Memory B cell (primary cell): Measurements from ENCODE around the gene STUM.
"Not testable (repeated sequence)": the region's sequence is repeated elsewhere in the genome, so short reads cannot be mapped to it uniquely, and the experiment has no call there.

Experiments
- ATAC-seq: fragments of 150-1000 bp; cut with Tn5 transposase; 2 replicates; pipeline ENCODE4 v1.10.0; 2021; ENCODE audit warnings: low read depth, mild to moderate bottlenecking, moderate library complexity
- DNase-seq, 2 donors: peaks; one replicate each; pipeline ENCODE4 v3.0.0; 2022; ENCODE audit warnings: low spot score in 2 of 2
- H3K27ac Mint-ChIP-seq: one replicate; pipeline ENCODE4 v1.8.0; 2022; ENCODE audit warnings: mild to moderate bottlenecking, moderate library complexity, mixed read lengths
- H3K27me3 Mint-ChIP-seq: one replicate; pipeline ENCODE4 v1.8.0; 2022; ENCODE audit warnings: mixed read lengths
- H3K36me3 Mint-ChIP-seq: one replicate; pipeline ENCODE4 v1.8.0; 2022; ENCODE audit warnings: mild to moderate bottlenecking, mixed read lengths
- H3K4me1 Mint-ChIP-seq: one replicate; pipeline ENCODE4 v1.8.0; 2022; ENCODE audit warnings: mixed read lengths
- H3K4me3 Mint-ChIP-seq: one replicate; pipeline ENCODE4 v1.8.0; 2022; ENCODE audit warnings: mild to moderate bottlenecking, moderate library complexity, mixed read lengths
- H3K9me3 Mint-ChIP-seq: one replicate; pipeline ENCODE4 v1.8.0; 2022; ENCODE audit warnings: mixed read lengths

The STUM gene

GRCh38 chr1:226638608-226639007 lies 90.0 kb downstream of the STUM start:
- Mint-ChIP-seq H3K9me3 (no peaks in the 10 kb centered on the region), H3K4me3 (no peak overlapping the region), H3K27me3 (no peaks in the 10 kb centered on the region), H3K27ac (no peak overlapping the region), H3K36me3 (peaks cover 22% of the 10 kb centered on the region), H3K4me1 (peaks cover 40% of the 10 kb centered on the region)
- DNase-seq (no peak), ATAC-seq (no peak)

GRCh38 chr1:226639206-226639605 lies 90.6 kb downstream of the STUM start:
- not testable (repeated sequence) for H3K4me3 Mint-ChIP-seq, H3K27me3 Mint-ChIP-seq, H3K27ac Mint-ChIP-seq, DNase-seq, ATAC-seq, H3K9me3 Mint-ChIP-seq
- Mint-ChIP-seq H3K4me1 (peaks cover 44% of the 10 kb centered on the region), H3K36me3 (peaks cover 21% of the 10 kb centered on the region)

GRCh38 chr1:226639631-226640061 lies 91.1 kb downstream of the STUM start:
- peaks cover 19% of the 10 kb centered on the region for H3K36me3 Mint-ChIP-seq
- no peak for DNase-seq
- H3K4me3 Mint-ChIP-seq: peak overlapping the region; percentile 37
- H3K27me3 Mint-ChIP-seq: no peaks in the 10 kb centered on the region
- no peaks in the 10 kb centered on the region for H3K9me3 Mint-ChIP-seq
- ATAC-seq: no peak
- H3K4me1 Mint-ChIP-seq: peaks cover 45% of the 10 kb centered on the region
- peak overlapping the region; percentile 86 for H3K27ac Mint-ChIP-seq

- Mint-ChIP-seq H3K36me3 (peaks cover 13% of the 10 kb centered on the region), H3K4me3 (peak overlapping the region; percentile 11), H3K27ac (peak overlapping the region; percentile 86), H3K27me3 (no peaks in the 10 kb centered on the region), H3K9me3 (no peaks in the 10 kb centered on the region), H3K4me1 (peaks cover 43% of the 10 kb centered on the region)
- DNase-seq (no peak), ATAC-seq (peak; percentile 32)
These were observed 92.0 kb downstream of the STUM start for GRCh38 chr1:226640321-226641136.

- Mint-ChIP-seq H3K4me1 (peaks cover 43% of the 10 kb centered on the region), H3K27me3 (no peaks in the 10 kb centered on the region), H3K27ac (no peak overlapping the region), H3K4me3 (no peak overlapping the region), H3K36me3 (peaks cover 17% of the 10 kb centered on the region), H3K9me3 (no peaks in the 10 kb centered on the region)
- no peak for ATAC-seq
- no peak for DNase-seq
These were observed 93.2 kb downstream of the STUM start for GRCh38 chr1:226641671-226642231.

- no peak overlapping the region for H3K4me3 Mint-ChIP-seq
These were observed 93.9 kb downstream of the STUM start for GRCh38 chr1:226642421-226642820.

GRCh38 chr1:226643177-226643576 lies 94.6 kb downstream of the STUM start:
- peaks cover 18% of the 10 kb centered on the region for H3K36me3 Mint-ChIP-seq
- peak overlapping the region; percentile 94 for H3K27ac Mint-ChIP-seq
- peak overlapping the region; percentile 63 for H3K4me3 Mint-ChIP-seq
- no peaks in the 10 kb centered on the region for H3K9me3 Mint-ChIP-seq
- H3K27me3 Mint-ChIP-seq: no peaks in the 10 kb centered on the region
- DNase-seq (no peak), ATAC-seq (peak; percentile 32)
- H3K4me1 Mint-ChIP-seq: peaks cover 38% of the 10 kb centered on the region

More at GRCh38 chr1:226642421-226642820, 93.9 kb downstream of the STUM start:
- H3K9me3 Mint-ChIP-seq: no peaks in the 10 kb centered on the region
- ATAC-seq (no peak), DNase-seq (no peak)
- no peaks in the 10 kb centered on the region for H3K27me3 Mint-ChIP-seq
- H3K36me3 Mint-ChIP-seq: peaks cover 15% of the 10 kb centered on the region
- peak overlapping the region; percentile 38 for H3K27ac Mint-ChIP-seq
- peaks cover 38% of the 10 kb centered on the region for H3K4me1 Mint-ChIP-seq

GRCh38 chr1:226643611-226644540 lies 95.3 kb downstream of the STUM start:
- DNase-seq (peak; percentile 46 to 50), ATAC-seq (peak; percentile 74)
- Mint-ChIP-seq H3K4me3 (peak overlapping the region; percentile 63), H3K27ac (peak overlapping the region; percentile 94), H3K36me3 (peaks cover 22% of the 10 kb centered on the region), H3K9me3 (no peaks in the 10 kb centered on the region), H3K27me3 (no peaks in the 10 kb centered on the region), H3K4me1 (peaks cover 38% of the 10 kb centered on the region)

- Mint-ChIP-seq H3K9me3 (no peaks in the 10 kb centered on the region), H3K36me3 (peaks cover 19% of the 10 kb centered on the region), H3K27me3 (no peaks in the 10 kb centered on the region), H3K4me1 (peaks cover 42% of the 10 kb centered on the region), H3K27ac (peak overlapping the region; percentile 94), H3K4me3 (peak overlapping the region; percentile 63)
- ATAC-seq (no peak), DNase-seq (no peak)
These were observed 96.1 kb downstream of the STUM start for GRCh38 chr1:226644541-226645176.

- peaks cover 46% of the 10 kb centered on the region for H3K4me1 Mint-ChIP-seq
- peak overlapping the region; percentile 94 for H3K27ac Mint-ChIP-seq
- H3K4me3 Mint-ChIP-seq: no peak overlapping the region
- peaks cover 19% of the 10 kb centered on the region for H3K36me3 Mint-ChIP-seq
- ATAC-seq: no peak
- no peaks in the 10 kb centered on the region for H3K9me3 Mint-ChIP-seq
- no peaks in the 10 kb centered on the region for H3K27me3 Mint-ChIP-seq
- no peak for DNase-seq
These were observed 96.9 kb downstream of the STUM start for GRCh38 chr1:226645279-226645976.

- peaks cover 16% of the 10 kb centered on the region for H3K36me3 Mint-ChIP-seq
- H3K4me3 Mint-ChIP-seq: peak overlapping the region; percentile 44
- H3K27ac Mint-ChIP-seq: peak overlapping the region; percentile 79
- ATAC-seq (no peak), DNase-seq (no peak)
- H3K9me3 Mint-ChIP-seq: no peaks in the 10 kb centered on the region
- H3K4me1 Mint-ChIP-seq: peaks cover 44% of the 10 kb centered on the region
- H3K27me3 Mint-ChIP-seq: no peaks in the 10 kb centered on the region
These were observed 97.7 kb downstream of the STUM start for GRCh38 chr1:226646026-226646869.

- peaks cover 42% of the 10 kb centered on the region for H3K4me1 Mint-ChIP-seq
- H3K9me3 Mint-ChIP-seq: no peaks in the 10 kb centered on the region
- no peak overlapping the region for H3K4me3 Mint-ChIP-seq
- no peak overlapping the region for H3K27ac Mint-ChIP-seq
- H3K27me3 Mint-ChIP-seq: no peaks in the 10 kb centered on the region
- H3K36me3 Mint-ChIP-seq: peaks cover 14% of the 10 kb centered on the region
- no peak for ATAC-seq
- no peak for DNase-seq
These were observed 98.4 kb downstream of the STUM start for GRCh38 chr1:226646870-226647449.
